Loucy (cell line): Measurements from ENCODE around the gene RPS6KA3.

Experiments
- H2AFZ ChIP-seq: fragments of 200-600 bp; sonication (generic); 2 replicates; pipeline ENCODE4 v1.6.0; 2016; ENCODE audit warnings: antibody characterized with exemption, mild to moderate bottlenecking, low read length, moderate library complexity
- H3F3A ChIP-seq: fragments of 200-600 bp; 2 replicates; pipeline ENCODE4 v1.6.0; 2016; ENCODE audit warnings: antibody characterized with exemption, low read depth, mild to moderate bottlenecking
- H3K27me3 ChIP-seq: fragments of 200-600 bp; sonication (generic); 2 replicates; pipeline ENCODE4 v1.6.1; 2014; ENCODE audit warnings: low read length, mild to moderate bottlenecking; ENCODE audit not compliant: insufficient read depth, poor library complexity, severe bottlenecking
- H3K36me3 ChIP-seq: fragments of 200-600 bp; sonication (generic); 2 replicates; pipeline ENCODE4 v1.6.1; 2016; ENCODE audit warnings: low read length; ENCODE audit not compliant: insufficient read depth
- H3K4me1 ChIP-seq: fragments of 200-600 bp; sonication (generic); 2 replicates; pipeline ENCODE4 v1.5.1; 2014; ENCODE audit warnings: low read length, mild to moderate bottlenecking; ENCODE audit not compliant: insufficient read depth, poor library complexity, severe bottlenecking
- H3K4me2 ChIP-seq: fragments of 200-600 bp; sonication (generic); 2 replicates; pipeline ENCODE4 v1.6.0; 2014; ENCODE audit warnings: antibody characterized with exemption, low read length, low read depth, mild to moderate bottlenecking; ENCODE audit not compliant: poor library complexity, severe bottlenecking
- H3K4me3 ChIP-seq: fragments of 200-600 bp; sonication (generic); 2 replicates; pipeline ENCODE4 v1.5.1; 2014; ENCODE audit warnings: low read length, mild to moderate bottlenecking, mixed read lengths; ENCODE audit not compliant: poor library complexity, severe bottlenecking
- H3K79me2 ChIP-seq: fragments of 200-600 bp; sonication (generic); 2 replicates; pipeline ENCODE4 v1.6.1; 2014; ENCODE audit warnings: low read length; ENCODE audit not compliant: insufficient read depth
- H3K9ac ChIP-seq: fragments of 200-600 bp; sonication (generic); 2 replicates; pipeline ENCODE4 v1.6.0; 2014; ENCODE audit warnings: mild to moderate bottlenecking, low read depth, low read length, moderate library complexity; ENCODE audit not compliant: poor library complexity, severe bottlenecking
- H3K9me2 ChIP-seq: fragments of 200-600 bp; sonication (generic); replicated peaks from 2 replicates; pipeline ENCODE4 v1.6.1; 2016; ENCODE audit warnings: low read depth, low read length, mixed read lengths
- H3K9me3 ChIP-seq: fragments of 200-600 bp; sonication (generic); 2 replicates; pipeline ENCODE4 v1.6.1; 2014; ENCODE audit warnings: mild to moderate bottlenecking, antibody characterized with exemption, low read length, low read depth; ENCODE audit not compliant: insufficient read depth
- H4K20me1 ChIP-seq: fragments of 200-600 bp; sonication (generic); 2 replicates; pipeline ENCODE4 v1.6.0; 2014; ENCODE audit warnings: antibody characterized with exemption, low read length, mild to moderate bottlenecking; ENCODE audit not compliant: insufficient read depth, poor library complexity, severe bottlenecking
- EZH2phosphoT487 ChIP-seq: fragments of 200-600 bp; IDR thresholded peaks from 2 replicates; pipeline ENCODE4 v1.6.1; 2018; ENCODE audit warnings: antibody characterized with exemption, mild to moderate bottlenecking, moderate library complexity, borderline replicate concordance
- TF ChIP-seq, protein P1 (sequence below): fragments of 200-600 bp; sonication (generic); conservative IDR thresholded peaks from 2 replicates; pipeline ENCODE4 v1.5.1; 2014; ENCODE audit warnings: mild to moderate bottlenecking, antibody characterized with exemption, low read length

Gene RPS6KA3

GRCh38 chrX:20280938-20281337 lies 14.2 kb upstream of the RPS6KA3 start:
- TF ChIP-seq, protein P1, sequence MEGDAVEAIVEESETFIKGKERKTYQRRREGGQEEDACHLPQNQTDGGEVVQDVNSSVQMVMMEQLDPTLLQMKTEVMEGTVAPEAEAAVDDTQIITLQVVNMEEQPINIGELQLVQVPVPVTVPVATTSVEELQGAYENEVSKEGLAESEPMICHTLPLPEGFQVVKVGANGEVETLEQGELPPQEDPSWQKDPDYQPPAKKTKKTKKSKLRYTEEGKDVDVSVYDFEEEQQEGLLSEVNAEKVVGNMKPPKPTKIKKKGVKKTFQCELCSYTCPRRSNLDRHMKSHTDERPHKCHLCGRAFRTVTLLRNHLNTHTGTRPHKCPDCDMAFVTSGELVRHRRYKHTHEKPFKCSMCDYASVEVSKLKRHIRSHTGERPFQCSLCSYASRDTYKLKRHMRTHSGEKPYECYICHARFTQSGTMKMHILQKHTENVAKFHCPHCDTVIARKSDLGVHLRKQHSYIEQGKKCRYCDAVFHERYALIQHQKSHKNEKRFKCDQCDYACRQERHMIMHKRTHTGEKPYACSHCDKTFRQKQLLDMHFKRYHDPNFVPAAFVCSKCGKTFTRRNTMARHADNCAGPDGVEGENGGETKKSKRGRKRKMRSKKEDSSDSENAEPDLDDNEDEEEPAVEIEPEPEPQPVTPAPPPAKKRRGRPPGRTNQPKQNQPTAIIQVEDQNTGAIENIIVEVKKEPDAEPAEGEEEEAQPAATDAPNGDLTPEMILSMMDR: no peak
- TF ChIP-seq EZH2phosphoT487: no peak

DNA sequence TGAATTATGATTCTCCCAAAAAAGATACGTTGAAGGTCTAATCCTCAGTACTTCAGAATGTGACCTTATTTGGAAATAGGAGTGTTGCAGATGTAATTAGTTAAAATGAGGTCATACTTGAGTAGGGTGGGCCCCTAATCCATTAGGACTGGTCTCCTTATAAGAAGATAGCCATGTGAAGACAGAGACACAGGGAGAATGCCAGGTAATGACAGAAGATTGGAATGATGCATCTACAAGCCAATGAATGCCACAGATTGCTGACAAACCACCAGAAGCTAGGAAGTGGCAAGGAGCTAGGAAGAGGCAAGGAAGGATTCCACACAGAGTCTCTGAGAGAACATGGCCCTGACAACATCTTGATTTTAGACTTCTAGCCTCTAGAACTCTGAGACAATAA lies 7.4 kb upstream of the RPS6KA3 start:
- TF ChIP-seq EZH2phosphoT487: no peak
- TF ChIP-seq, protein P1: no peak
- no peaks in the 10 kb centered on the region for H3K4me1 ChIP-seq
- no peaks in the 10 kb centered on the region for H3K36me3 ChIP-seq
- H3F3A ChIP-seq: no peaks in the 10 kb centered on the region
- H4K20me1 ChIP-seq: no peaks in the 10 kb centered on the region
- no peak overlapping the region for H3K4me3 ChIP-seq
- H2AFZ ChIP-seq: no peak overlapping the region
- no peaks in the 10 kb centered on the region for H3K79me2 ChIP-seq
- no peaks in the 10 kb centered on the region for H3K9me2 ChIP-seq
- no peaks in the 10 kb centered on the region for H3K9me3 ChIP-seq
- H3K27me3 ChIP-seq: no peaks in the 10 kb centered on the region
- H3K4me2 ChIP-seq: no peak overlapping the region
- H3K9ac ChIP-seq: no peak overlapping the region

More at GRCh38 chrX:20280938-20281337, 14.2 kb upstream of the RPS6KA3 start:
- Histone ChIP-seq H3F3A (no peaks in the 10 kb centered on the region), H3K4me1 (no peaks in the 10 kb centered on the region), H3K9me3 (no peaks in the 10 kb centered on the region), H3K9me2 (no peaks in the 10 kb centered on the region), H3K9ac (no peak overlapping the region), H3K36me3 (no peaks in the 10 kb centered on the region), H3K79me2 (no peaks in the 10 kb centered on the region), H3K4me2 (no peak overlapping the region), H4K20me1 (no peaks in the 10 kb centered on the region), H3K27me3 (no peaks in the 10 kb centered on the region), H2AFZ (no peak overlapping the region), H3K4me3 (no peak overlapping the region)

DNA sequence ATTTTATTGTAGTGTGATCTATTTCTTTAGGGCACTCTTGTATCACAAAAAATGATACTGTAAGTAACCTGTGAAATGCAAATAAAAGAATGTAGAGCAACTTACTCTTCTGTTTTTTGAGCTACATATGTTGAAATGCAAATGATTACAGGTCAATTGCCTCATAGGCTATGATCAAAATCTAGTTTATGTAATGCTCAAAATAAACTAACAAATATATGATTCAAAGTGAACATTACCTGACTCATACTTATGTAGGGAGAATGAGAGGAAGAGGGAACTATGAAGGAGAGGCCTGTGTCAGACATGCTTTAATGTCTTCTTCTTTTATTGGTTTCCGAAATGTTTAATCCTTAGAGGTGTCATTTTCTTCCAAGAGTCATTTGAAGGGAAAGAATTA lies 5.0 kb upstream of the RPS6KA3 start:
- H3K9ac ChIP-seq: no peak overlapping the region

More for the DNA sequence above, 5.0 kb upstream of the RPS6KA3 start:
- Histone ChIP-seq H2AFZ (peak overlapping the region; percentile 36; the same call in 1 of the 2 replicates), H3F3A (no peaks in the 10 kb centered on the region), H3K9me2 (no peaks in the 10 kb centered on the region), H3K9me3 (no peaks in the 10 kb centered on the region), H3K4me1 (no peaks in the 10 kb centered on the region), H3K36me3 (no peaks in the 10 kb centered on the region), H3K4me2 (no peak overlapping the region), H3K4me3 (no peak overlapping the region), H3K27me3 (no peaks in the 10 kb centered on the region), H4K20me1 (no peaks in the 10 kb centered on the region), H3K79me2 (no peaks in the 10 kb centered on the region)
- TF ChIP-seq, protein P1: no peak
- no peak for TF ChIP-seq EZH2phosphoT487
